Measurements from ENCODE around the gene NFIA.

Gene NFIA

GRCh38 chr1:61374156-61374555 lies 291.8 kb downstream of the NFIA start:
- Histone ChIP-seq H3K27me3 (no peaks in the 10 kb centered on the region), H4K20me1 (no peaks in the 10 kb centered on the region), H3K36me3 (no peaks in the 10 kb centered on the region), H3K9me3 (replicated peaks in 1 of 11) (no peaks in the 10 kb centered on the region), H3K4me1 (no peaks in the 10 kb centered on the region), H3K4me3 (no peak overlapping the region), H3K4me2 (no peak overlapping the region), H3K27ac (no peak overlapping the region), H3K9ac (no peak overlapping the region)
- TF ChIP-seq Cebpa-rat (IDR thresholded peaks at IDR 0.05) = no peak

- H3K4me3 ChIP-seq = no peak overlapping the region
- H3K9ac ChIP-seq = no peak overlapping the region
- no peaks in the 10 kb centered on the region for H3K36me3 ChIP-seq
- no peaks in the 10 kb centered on the region for H3K27me3 ChIP-seq
- no peak for TF ChIP-seq Cebpa-rat (IDR thresholded peaks at IDR 0.05)
- H4K20me1 ChIP-seq = no peaks in the 10 kb centered on the region
- H3K4me1 ChIP-seq = no peaks in the 10 kb centered on the region
- H3K9me3 ChIP-seq (replicated peaks in 1 of 11) = no peaks in the 10 kb centered on the region
- no peak overlapping the region for H3K27ac ChIP-seq
- H3K4me2 ChIP-seq = no peak overlapping the region
Observed at GRCh38 chr1:61375082-61375880, 292.9 kb downstream of the NFIA start.

- Histone ChIP-seq H3K9ac (no peak overlapping the region), H3K4me3 (no peak overlapping the region), H3K27ac (no peak overlapping the region), H3K27me3 (no peaks in the 10 kb centered on the region), H3K4me1 (no peaks in the 10 kb centered on the region), H3K4me2 (no peak overlapping the region), H4K20me1 (no peaks in the 10 kb centered on the region), H3K9me3 (replicated peaks in 1 of 11) (no peaks in the 10 kb centered on the region), H3K36me3 (no peaks in the 10 kb centered on the region)
- TF ChIP-seq Cebpa-rat (IDR thresholded peaks at IDR 0.05) = no peak
Observed at GRCh38 chr1:61376151-61376550, 293.8 kb downstream of the NFIA start.

GRCh38 chr1:61377242-61377958 lies 295.0 kb downstream of the NFIA start:
- Histone ChIP-seq H3K9me3 (replicated peaks in 1 of 11) (no peaks in the 10 kb centered on the region), H3K27ac (no peak overlapping the region), H4K20me1 (no peaks in the 10 kb centered on the region), H3K4me3 (no peak overlapping the region), H3K4me1 (no peaks in the 10 kb centered on the region), H3K27me3 (no peaks in the 10 kb centered on the region), H3K4me2 (no peak overlapping the region), H3K9ac (no peak overlapping the region), H3K36me3 (no peaks in the 10 kb centered on the region)
- TF ChIP-seq Cebpa-rat (IDR thresholded peaks at IDR 0.05) = no peak

- no peaks in the 10 kb centered on the region for H3K27me3 ChIP-seq
- H3K9ac ChIP-seq = no peak overlapping the region
- no peaks in the 10 kb centered on the region for H4K20me1 ChIP-seq
- H3K9me3 ChIP-seq (replicated peaks in 1 of 11) = no peaks in the 10 kb centered on the region
- no peak overlapping the region for H3K27ac ChIP-seq
- H3K4me2 ChIP-seq = no peak overlapping the region
- H3K36me3 ChIP-seq = no peaks in the 10 kb centered on the region
- no peak for TF ChIP-seq Cebpa-rat (IDR thresholded peaks at IDR 0.05)
- no peak overlapping the region for H3K4me3 ChIP-seq
- H3K4me1 ChIP-seq = no peaks in the 10 kb centered on the region
Observed at GRCh38 chr1:61378494-61379180, 296.3 kb downstream of the NFIA start.

GRCh38 chr1:61379693-61380092 lies 297.3 kb downstream of the NFIA start:
- Histone ChIP-seq H3K9me3 (replicated peaks in 1 of 11) (no peaks in the 10 kb centered on the region), H3K9ac (no peak overlapping the region), H3K27ac (no peak overlapping the region), H3K36me3 (no peaks in the 10 kb centered on the region), H3K4me3 (no peak overlapping the region), H3K27me3 (no peaks in the 10 kb centered on the region), H4K20me1 (no peaks in the 10 kb centered on the region), H3K4me1 (no peaks in the 10 kb centered on the region), H3K4me2 (no peak overlapping the region)
- TF ChIP-seq Cebpa-rat (IDR thresholded peaks at IDR 0.05) = no peak

GRCh38 chr1:61380561-61380960 lies 298.2 kb downstream of the NFIA start:
- Histone ChIP-seq H3K4me2 (no peak overlapping the region), H3K9ac (no peak overlapping the region), H3K4me1 (no peaks in the 10 kb centered on the region), H3K4me3 (no peak overlapping the region), H4K20me1 (no peaks in the 10 kb centered on the region), H3K27ac (no peak overlapping the region), H3K27me3 (no peaks in the 10 kb centered on the region), H3K9me3 (replicated peaks in 1 of 11) (no peaks in the 10 kb centered on the region), H3K36me3 (no peaks in the 10 kb centered on the region)
- TF ChIP-seq Cebpa-rat (IDR thresholded peaks at IDR 0.05) = no peak

- Histone ChIP-seq H3K4me3 (no peak overlapping the region), H3K9me3 (replicated peaks in 1 of 11) (peaks cover 6 to 13% (median 10%) of the 10 kb centered on the region in 11 experiments; a peak in 20 of 22 replicates), H3K36me3 (no peaks in the 10 kb centered on the region), H3K27ac (no peak overlapping the region), H3K9ac (no peak overlapping the region), H3K27me3 (no peaks in the 10 kb centered on the region), H3K4me2 (no peak overlapping the region), H3K4me1 (no peaks in the 10 kb centered on the region), H4K20me1 (no peaks in the 10 kb centered on the region)
- no peak for TF ChIP-seq Cebpa-rat (IDR thresholded peaks at IDR 0.05)
Observed at GRCh38 chr1:61386323-61386722, 304.0 kb downstream of the NFIA start.

GRCh38 chr1:61386770-61387169 lies 304.4 kb downstream of the NFIA start:
- H3K36me3 ChIP-seq = no peaks in the 10 kb centered on the region
- no peaks in the 10 kb centered on the region for H3K27me3 ChIP-seq
- no peak overlapping the region for H3K9ac ChIP-seq
- H3K4me2 ChIP-seq = no peak overlapping the region
- TF ChIP-seq Cebpa-rat (IDR thresholded peaks at IDR 0.05) = no peak
- H4K20me1 ChIP-seq = no peaks in the 10 kb centered on the region
- H3K9me3 ChIP-seq (replicated peaks in 1 of 11) = peaks cover 6 to 13% (median 10%) of the 10 kb centered on the region in 11 experiments; a peak in 20 of 22 replicates
- H3K27ac ChIP-seq = no peak overlapping the region
- no peak overlapping the region for H3K4me3 ChIP-seq
- H3K4me1 ChIP-seq = no peaks in the 10 kb centered on the region

Measured in BLaER1 treated with 17β-estradiol and CSF1 and Interleukin-3, amounts not matched to agents 10 nM and 100 nM (cell line).